ENCODE results near the gene CCR6.
"Not testable (repeated sequence)": the region's sequence is repeated elsewhere in the genome, so short reads cannot be mapped to it uniquely, and the experiment has no call there.

CCR6 gene

GRCh38 chr6:167165858-167166471, 43.1 kb downstream of the CCR6 start:
- no peak overlapping the region for H3K4me3 ChIP-seq (replicated peaks; ENCODE audit: low read depth, low read length)
- no peak for TF ChIP-seq CTCF (IDR thresholded peaks at IDR 0.05; ENCODE audit: low read length, missing control alignments)
- DNase-seq (ENCODE audit: low read depth), result no peak

GRCh38 chr6:167167699-167168098, 44.8 kb downstream of the CCR6 start:
- DNase-seq (ENCODE audit: low read depth); H3K4me3 ChIP-seq (replicated peaks; ENCODE audit: low read depth, low read length): not testable (repeated sequence)

- DNase-seq (ENCODE audit: low read depth); H3K4me3 ChIP-seq (replicated peaks; ENCODE audit: low read depth, low read length): not testable (repeated sequence)
Observed at GRCh38 chr6:167168296-167168695, 45.4 kb downstream of the CCR6 start.

GRCh38 chr6:167169867-167170266, 47.0 kb downstream of the CCR6 start:
- DNase-seq (ENCODE audit: low read depth), result not testable (repeated sequence)

GRCh38 chr6:167171300-167171699, 48.4 kb downstream of the CCR6 start:
- DNase-seq (ENCODE audit: low read depth); H3K4me3 ChIP-seq (replicated peaks; ENCODE audit: low read depth, low read length): not testable (repeated sequence)

More at GRCh38 chr6:167169867-167170266, 47.0 kb downstream of the CCR6 start:
- not testable (repeated sequence) for H3K4me3 ChIP-seq (replicated peaks; ENCODE audit: low read depth, low read length)

GRCh38 chr6:167172011-167172410, 49.1 kb downstream of the CCR6 start:
- H3K4me3 ChIP-seq (replicated peaks; ENCODE audit: low read depth, low read length); DNase-seq (ENCODE audit: low read depth): not testable (repeated sequence)

- H3K4me3 ChIP-seq (replicated peaks; ENCODE audit: low read depth, low read length); DNase-seq (ENCODE audit: low read depth): not testable (repeated sequence)
Observed at GRCh38 chr6:167177271-167177670, 54.4 kb downstream of the CCR6 start.

- not testable (repeated sequence) for DNase-seq (ENCODE audit: low read depth); H3K4me3 ChIP-seq (replicated peaks; ENCODE audit: low read depth, low read length)
Observed at GRCh38 chr6:167178896-167179655, 56.2 kb downstream of the CCR6 start.

GRCh38 chr6:167180086-167180485, 57.2 kb downstream of the CCR6 start:
- H3K4me3 ChIP-seq (replicated peaks; ENCODE audit: low read depth, low read length); DNase-seq (ENCODE audit: low read depth): not testable (repeated sequence)

GRCh38 chr6:167181351-167181750, 58.5 kb downstream of the CCR6 start:
- not testable (repeated sequence) for H3K4me3 ChIP-seq (replicated peaks; ENCODE audit: low read depth, low read length)

GRCh38 chr6:167182913-167183314, 60.0 kb downstream of the CCR6 start:
- not testable (repeated sequence) for H3K4me3 ChIP-seq (replicated peaks; ENCODE audit: low read depth, low read length); DNase-seq (ENCODE audit: low read depth)

More at GRCh38 chr6:167181351-167181750, 58.5 kb downstream of the CCR6 start:
- not testable (repeated sequence) for DNase-seq (ENCODE audit: low read depth)

GRCh38 chr6:167185101-167185500, 62.2 kb downstream of the CCR6 start:
- not testable (repeated sequence) for DNase-seq (ENCODE audit: low read depth); H3K4me3 ChIP-seq (replicated peaks; ENCODE audit: low read depth, low read length)

- not testable (repeated sequence) for H3K4me3 ChIP-seq (replicated peaks; ENCODE audit: low read depth, low read length); DNase-seq (ENCODE audit: low read depth)
Observed at GRCh38 chr6:167187275-167187674, 64.4 kb downstream of the CCR6 start.

Measured in fibroblast of pulmonary artery (primary cell).